ENCODE data around the gene CABLES2. TPM values are rescaled to one million over a fixed set of nuclear protein-coding genes. Genes with fewer than 3 reads are reported as not detected.

The CABLES2 gene
- total and polyA plus RNA-seq, 12 donors = 1.5 to 5.6 (median 3.7) TPM

- TF ChIP-seq POLR2A (IDR thresholded peaks at IDR 0.05) = no peak
- no peak for TF ChIP-seq CTCF (IDR thresholded peaks at IDR 0.05)
- peaks cover 0 to 4% of the 10 kb centered on the region in 2 donors for H3K36me3 ChIP-seq (replicated peaks in 1 of 2)
- 79 to 92% (median 83%) methylated on average over 9 to 13 of the region's 13 CpGs for WGBS, 4 donors
- intact Hi-C loops (cut with DNase I) = no loop called here
- H3K27ac ChIP-seq = no peak overlapping the region
- peaks cover 46 to 48% of the 10 kb centered on the region in 2 donors for H3K4me1 ChIP-seq (replicated peaks in 1 of 2)
- no peaks in the 10 kb centered on the region for H3K9me3 ChIP-seq (replicated peaks in 1 of 3)
- DNase-seq = peak in 1 of 7 donors; percentile 6
- no peak overlapping the region for H3K4me3 ChIP-seq
- no peaks in the 10 kb centered on the region for H3K27me3 ChIP-seq
Measured at GRCh38 chr20:62362590-62362940, 44.5 kb downstream of the CABLES2 start.

- DNase-seq = peak in 5 of 7 donors; percentile 13 to 31 (median 23)
- Histone ChIP-seq H3K27ac (peak overlapping the region in 1 of 5 donors; percentile 51), H3K36me3 (replicated peaks in 1 of 2) (peaks cover 0 to 4% of the 10 kb centered on the region in 2 donors), H3K4me3 (no peak overlapping the region), H3K9me3 (replicated peaks in 1 of 3) (no peaks in the 10 kb centered on the region), H3K27me3 (no peaks in the 10 kb centered on the region), H3K4me1 (replicated peaks in 1 of 2) (peaks cover 48 to 50% of the 10 kb centered on the region in 2 donors)
- intact Hi-C loops (cut with DNase I) = no loop called here
- no peak for TF ChIP-seq POLR2A (IDR thresholded peaks at IDR 0.05)
- no peak for TF ChIP-seq CTCF (IDR thresholded peaks at IDR 0.05)
- 85 to 90% (median 87%) methylated on average over 13 to 34 of the region's 34 CpGs for WGBS, 4 donors
Measured at GRCh38 chr20:62361799-62362589, 45.1 kb downstream of the CABLES2 start.

GRCh38 chr20:62360854-62361798 is 46.0 kb downstream of the CABLES2 start:
- intact Hi-C loops (cut with DNase I) = no loop called here
- H3K27ac ChIP-seq = peak overlapping the region in 1 of 5 donors; percentile 51
- no peak for TF ChIP-seq CTCF (IDR thresholded peaks at IDR 0.05)
- TF ChIP-seq POLR2A (IDR thresholded peaks at IDR 0.05) = no peak
- no peaks in the 10 kb centered on the region for H3K27me3 ChIP-seq
- H3K4me3 ChIP-seq = no peak overlapping the region
- H3K36me3 ChIP-seq (replicated peaks in 1 of 2) = peaks cover 0 to 4% of the 10 kb centered on the region in 2 donors
- peak in 4 of 7 donors; percentile 13 to 32 (median 24) for DNase-seq
- WGBS, 4 donors = 66 to 80% (median 72%) methylated on average over 11 to 25 of the region's 25 CpGs
- peaks cover 52 to 53% of the 10 kb centered on the region in 2 donors for H3K4me1 ChIP-seq (replicated peaks in 1 of 2)
- no peaks in the 10 kb centered on the region for H3K9me3 ChIP-seq (replicated peaks in 1 of 3)
